Upper lobe of right lung (tissue), 1 donor: Measurements from ENCODE around the gene VAV1. TPM values are rescaled to one million over a fixed set of nuclear protein-coding genes. Genes with fewer than 3 reads are reported as not detected.
A peak's percentile ranks its signal among the peaks of the same experiment; 100 is the strongest.

Experiments used
- ATAC-seq: fragments of 200-7000 bp; cut with Tn5 transposase; one replicate; pipeline ENCODE4 v1.9.1; 2020; ENCODE audit warnings: mild to moderate bottlenecking, moderate library complexity
- DNase-seq: peaks from one replicate; pipeline ENCODE4 v3.0.0-alpha.2; 2020
- H3K27ac ChIP-seq: fragments of 200-600 bp; one replicate; pipeline ENCODE4 v1.8.0; 2022
- H3K27me3 ChIP-seq: fragments of 200-600 bp; one replicate; pipeline ENCODE4 v1.8.0; 2022; ENCODE audit warnings: mild to moderate bottlenecking
- H3K36me3 ChIP-seq: fragments of 200-600 bp; one replicate; pipeline ENCODE4 v1.8.0; 2022
- H3K4me1 ChIP-seq: fragments of 200-600 bp; one replicate; pipeline ENCODE4 v1.8.0; 2022
- H3K4me3 ChIP-seq: fragments of 200-600 bp; one replicate; pipeline ENCODE4 v1.8.0; 2022; ENCODE audit warnings: mild to moderate bottlenecking
- H3K9me3 ChIP-seq: fragments of 200-600 bp; one replicate; pipeline ENCODE4 v1.8.0; 2022
- intact Hi-C: fragments of 100-400 bp; cut with DNase I; formaldehyde crosslinking; loops from one replicate; pipeline ENCODE4 v1.11.0; 2022
- total RNA-seq: library from RNA; stranded (reverse); fragmentation: NEBNext Ultra II Directional; extraction: Animal tissue kit (Norgen Biotek cat#: 25700); gene quantifications from one replicate; pipeline ENCODE4 v1.2.1, GENCODE V29; 2021
- TF ChIP-seq, protein P1 (sequence below): fragments of 200-600 bp; IDR thresholded peaks from one replicate; pipeline ENCODE4 v1.8.0; 2022; ENCODE audit warnings: antibody characterized with exemption
- donor health status: DM: no; HTN: yes; CAD: no; lungs with severe emphysema.

VAV1 gene
- total RNA-seq, 1 donor from 2014 or later = 31.6 TPM

GRCh38 chr19:6856749-6857372 lies 84.4 kb downstream of the VAV1 start:
- TF ChIP-seq, protein P1, sequence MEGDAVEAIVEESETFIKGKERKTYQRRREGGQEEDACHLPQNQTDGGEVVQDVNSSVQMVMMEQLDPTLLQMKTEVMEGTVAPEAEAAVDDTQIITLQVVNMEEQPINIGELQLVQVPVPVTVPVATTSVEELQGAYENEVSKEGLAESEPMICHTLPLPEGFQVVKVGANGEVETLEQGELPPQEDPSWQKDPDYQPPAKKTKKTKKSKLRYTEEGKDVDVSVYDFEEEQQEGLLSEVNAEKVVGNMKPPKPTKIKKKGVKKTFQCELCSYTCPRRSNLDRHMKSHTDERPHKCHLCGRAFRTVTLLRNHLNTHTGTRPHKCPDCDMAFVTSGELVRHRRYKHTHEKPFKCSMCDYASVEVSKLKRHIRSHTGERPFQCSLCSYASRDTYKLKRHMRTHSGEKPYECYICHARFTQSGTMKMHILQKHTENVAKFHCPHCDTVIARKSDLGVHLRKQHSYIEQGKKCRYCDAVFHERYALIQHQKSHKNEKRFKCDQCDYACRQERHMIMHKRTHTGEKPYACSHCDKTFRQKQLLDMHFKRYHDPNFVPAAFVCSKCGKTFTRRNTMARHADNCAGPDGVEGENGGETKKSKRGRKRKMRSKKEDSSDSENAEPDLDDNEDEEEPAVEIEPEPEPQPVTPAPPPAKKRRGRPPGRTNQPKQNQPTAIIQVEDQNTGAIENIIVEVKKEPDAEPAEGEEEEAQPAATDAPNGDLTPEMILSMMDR = no peak
- Histone ChIP-seq H3K27me3 (no peaks in the 10 kb centered on the region), H3K36me3 (peaks cover 19% of the 10 kb centered on the region), H3K4me1 (no peaks in the 10 kb centered on the region), H3K27ac (no peak overlapping the region), H3K9me3 (no peaks in the 10 kb centered on the region), H3K4me3 (no peak overlapping the region)
- intact Hi-C loops = no loop called here
- DNase-seq = no peak
- no peak for ATAC-seq

DNA sequence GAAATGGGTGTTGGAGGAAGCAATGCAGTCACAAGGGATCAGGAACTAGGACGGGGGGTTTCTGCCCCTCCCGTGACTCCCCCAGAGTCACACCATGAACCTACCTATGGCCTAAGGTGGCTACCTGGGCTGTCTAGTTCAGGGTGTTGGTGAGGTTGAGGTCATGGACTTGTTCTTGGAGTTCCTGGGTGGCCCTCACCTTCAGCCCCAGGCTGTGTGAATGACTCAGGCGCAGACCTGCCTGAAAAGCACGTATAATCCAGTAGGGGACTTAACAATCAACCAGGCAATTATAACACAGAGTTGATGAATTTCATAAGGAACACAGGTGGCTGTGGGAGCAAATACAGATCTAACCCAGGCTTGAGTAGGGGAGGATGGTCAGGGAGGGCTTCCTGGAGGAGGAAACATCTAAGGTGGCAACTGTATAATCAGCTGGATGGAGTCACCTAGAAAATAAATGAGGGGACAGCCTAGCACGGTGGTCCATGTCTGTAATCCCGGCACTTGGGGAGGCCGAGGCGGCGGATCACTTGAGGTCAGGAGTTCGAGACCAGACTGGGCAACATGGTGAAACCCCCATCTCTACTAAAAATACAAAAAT lies 89.3 kb downstream of the VAV1 start:
- Histone ChIP-seq H3K36me3 (no peaks in the 10 kb centered on the region), H3K27me3 (no peaks in the 10 kb centered on the region), H3K27ac (no peak overlapping the region), H3K9me3 (no peaks in the 10 kb centered on the region), H3K4me1 (peaks cover 6% of the 10 kb centered on the region), H3K4me3 (no peak overlapping the region)
- ATAC-seq (no peak), DNase-seq (no peak)
- intact Hi-C loops = loop anchor here (10.0 kb wide), 1 partner anchor 107 kb away; no protein-coding TSS in a partner anchor
- TF ChIP-seq, protein P1 = no peak

DNA sequence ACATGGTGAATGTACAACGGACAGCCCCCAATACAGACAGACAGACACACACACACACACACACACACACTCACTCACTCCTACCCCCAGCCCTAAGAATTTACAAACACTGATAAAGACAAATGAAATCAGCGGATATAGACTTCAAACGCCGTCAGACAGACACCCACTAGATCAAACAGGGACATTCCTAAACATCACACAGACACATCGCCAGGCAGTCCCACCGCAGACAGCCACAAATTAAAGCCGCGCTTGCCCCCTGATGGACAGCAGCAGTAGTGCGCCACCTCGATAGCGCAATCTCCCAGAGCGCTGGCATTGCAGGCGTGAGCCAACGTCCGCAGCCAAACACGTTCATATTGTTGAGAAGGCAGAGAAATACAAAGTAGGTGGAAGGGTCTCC lies 90.2 kb downstream of the VAV1 start:
- TF ChIP-seq, protein P1 = peak; percentile 90
- peak overlapping the region; percentile 33 for H3K4me3 ChIP-seq
- peak; percentile 91 for DNase-seq
- ATAC-seq = peak; percentile 94
- no peak overlapping the region for H3K27ac ChIP-seq
- no peaks in the 10 kb centered on the region for H3K27me3 ChIP-seq
- H3K36me3 ChIP-seq = no peaks in the 10 kb centered on the region
- intact Hi-C loops = loop anchor here (10.0 kb wide), 1 partner anchor 108 kb away; no protein-coding TSS in a partner anchor
- peaks cover 6% of the 10 kb centered on the region for H3K4me1 ChIP-seq
- no peaks in the 10 kb centered on the region for H3K9me3 ChIP-seq

- Histone ChIP-seq H3K27ac (no peak overlapping the region), H3K27me3 (no peaks in the 10 kb centered on the region), H3K36me3 (no peaks in the 10 kb centered on the region), H3K9me3 (no peaks in the 10 kb centered on the region), H3K4me1 (peaks cover 6% of the 10 kb centered on the region), H3K4me3 (no peak overlapping the region)
- TF ChIP-seq, protein P1 = no peak
- DNase-seq (no peak), ATAC-seq (no peak)
- intact Hi-C loops = loop anchor here (10.0 kb wide), 1 partner anchor 110 kb away; no protein-coding TSS in a partner anchor
These were observed 91.9 kb downstream of the VAV1 start for GRCh38 chr19:6864325-6864940.

GRCh38 chr19:6865849-6866248 lies 93.3 kb downstream of the VAV1 start:
- TF ChIP-seq, protein P1 = no peak
- intact Hi-C loops = loop anchor here (10.0 kb wide), 1 partner anchor 111 kb away; no protein-coding TSS in a partner anchor
- H3K27ac ChIP-seq = no peak overlapping the region
- no peaks in the 10 kb centered on the region for H3K27me3 ChIP-seq
- no peak overlapping the region for H3K4me3 ChIP-seq
- H3K36me3 ChIP-seq = no peaks in the 10 kb centered on the region
- ATAC-seq (no peak), DNase-seq (no peak)
- no peaks in the 10 kb centered on the region for H3K9me3 ChIP-seq
- H3K4me1 ChIP-seq = peaks cover 6% of the 10 kb centered on the region
